ENCODE results near the gene MRPL46. TPM values are rescaled to one million over a fixed set of nuclear protein-coding genes. Genes with fewer than 3 reads are reported as not detected.

MRPL46 gene
- 13.8 and 16.7 TPM in 2 replicates for total RNA-seq (2012; rRNA removed)

GRCh38 chr15:88467073-88467934 is at the start of gene MRPL46, which contains the start of gene MRPS11:
TSS of gene MRPL46 (minus strand) at chr15:88467388. CDS start at chr15:88467377, 11 bp downstream.
TSS of gene MRPS11 (plus strand) at chr15:88467708. CDS start at chr15:88467718, 10 bp downstream.
- Histone ChIP-seq H3K9ac (ENCODE audit: low read depth, low read length) (peak within 1 kb of the TSS; percentile 93), H3K4me3 (ENCODE audit: low read length) (peak within 1 kb of the TSS; percentile 89), H3K9me3 (replicated peaks; ENCODE audit: low read length) (no peaks in the 10 kb centered on the region), H3K36me3 (ENCODE audit: insufficient read depth, low read length) (peaks cover 25% of the 10 kb centered on the region), H3K4me2 (ENCODE audit: low read length) (peak within 1 kb of the TSS; percentile 84), H3K4me1 (ENCODE audit: control insufficient read depth, insufficient read depth, low read length) (peaks cover 19% of the 10 kb centered on the region), H3K27me3 (ENCODE audit: control insufficient read depth, insufficient read depth, low read length) (no peaks in the 10 kb centered on the region)

- no peaks in the 10 kb centered on the region for H3K9me3 ChIP-seq (replicated peaks; ENCODE audit: low read length)
- no peak overlapping the region for H3K9ac ChIP-seq (ENCODE audit: low read depth, low read length)
- no peak overlapping the region for H3K4me3 ChIP-seq (ENCODE audit: low read length)
- H3K36me3 ChIP-seq (ENCODE audit: insufficient read depth, low read length) = peaks cover 10% of the 10 kb centered on the region
- no peaks in the 10 kb centered on the region for H3K27me3 ChIP-seq (ENCODE audit: control insufficient read depth, insufficient read depth, low read length)
- H3K4me1 ChIP-seq (ENCODE audit: control insufficient read depth, insufficient read depth, low read length) = no peaks in the 10 kb centered on the region
- H3K4me2 ChIP-seq (ENCODE audit: low read length) = no peak overlapping the region
These were observed 46.0 kb upstream of the MRPL46 start for GRCh38 chr15:88513195-88513594.

GRCh38 chr15:88512601-88513000 is 45.4 kb upstream of the MRPL46 start:
- no peak overlapping the region for H3K4me2 ChIP-seq (ENCODE audit: low read length)
- no peaks in the 10 kb centered on the region for H3K4me1 ChIP-seq (ENCODE audit: control insufficient read depth, insufficient read depth, low read length)
- no peaks in the 10 kb centered on the region for H3K27me3 ChIP-seq (ENCODE audit: control insufficient read depth, insufficient read depth, low read length)
- H3K9me3 ChIP-seq (replicated peaks; ENCODE audit: low read length) = no peaks in the 10 kb centered on the region
- peaks cover 11% of the 10 kb centered on the region for H3K36me3 ChIP-seq (ENCODE audit: insufficient read depth, low read length)
- no peak overlapping the region for H3K9ac ChIP-seq (ENCODE audit: low read depth, low read length)
- no peak overlapping the region for H3K4me3 ChIP-seq (ENCODE audit: low read length)

GRCh38 chr15:88512078-88512477 is 44.9 kb upstream of the MRPL46 start:
- Histone ChIP-seq H3K4me3 (ENCODE audit: low read length) (no peak overlapping the region), H3K9me3 (replicated peaks; ENCODE audit: low read length) (no peaks in the 10 kb centered on the region), H3K27me3 (ENCODE audit: control insufficient read depth, insufficient read depth, low read length) (no peaks in the 10 kb centered on the region), H3K4me1 (ENCODE audit: control insufficient read depth, insufficient read depth, low read length) (no peaks in the 10 kb centered on the region), H3K9ac (ENCODE audit: low read depth, low read length) (no peak overlapping the region), H3K36me3 (ENCODE audit: insufficient read depth, low read length) (peaks cover 15% of the 10 kb centered on the region), H3K4me2 (ENCODE audit: low read length) (no peak overlapping the region)

GRCh38 chr15:88511161-88511560 is 44.0 kb upstream of the MRPL46 start:
- Histone ChIP-seq H3K4me2 (ENCODE audit: low read length) (no peak overlapping the region), H3K36me3 (ENCODE audit: insufficient read depth, low read length) (peaks cover 15% of the 10 kb centered on the region), H3K4me1 (ENCODE audit: control insufficient read depth, insufficient read depth, low read length) (no peaks in the 10 kb centered on the region), H3K9ac (ENCODE audit: low read depth, low read length) (no peak overlapping the region), H3K4me3 (ENCODE audit: low read length) (no peak overlapping the region), H3K27me3 (ENCODE audit: control insufficient read depth, insufficient read depth, low read length) (no peaks in the 10 kb centered on the region), H3K9me3 (replicated peaks; ENCODE audit: low read length) (no peaks in the 10 kb centered on the region)

- H3K9ac ChIP-seq (ENCODE audit: low read depth, low read length) = no peak overlapping the region
- H3K27me3 ChIP-seq (ENCODE audit: control insufficient read depth, insufficient read depth, low read length) = no peaks in the 10 kb centered on the region
- H3K4me2 ChIP-seq (ENCODE audit: low read length) = no peak overlapping the region
- H3K9me3 ChIP-seq (replicated peaks; ENCODE audit: low read length) = no peaks in the 10 kb centered on the region
- peaks cover 20% of the 10 kb centered on the region for H3K36me3 ChIP-seq (ENCODE audit: insufficient read depth, low read length)
- no peaks in the 10 kb centered on the region for H3K4me1 ChIP-seq (ENCODE audit: control insufficient read depth, insufficient read depth, low read length)
- no peak overlapping the region for H3K4me3 ChIP-seq (ENCODE audit: low read length)
These were observed 42.8 kb upstream of the MRPL46 start for GRCh38 chr15:88509964-88510363.

GRCh38 chr15:88509321-88509720 is 42.1 kb upstream of the MRPL46 start:
- H3K27me3 ChIP-seq (ENCODE audit: control insufficient read depth, insufficient read depth, low read length) = no peaks in the 10 kb centered on the region
- H3K4me2 ChIP-seq (ENCODE audit: low read length) = no peak overlapping the region
- no peak overlapping the region for H3K4me3 ChIP-seq (ENCODE audit: low read length)
- no peaks in the 10 kb centered on the region for H3K9me3 ChIP-seq (replicated peaks; ENCODE audit: low read length)
- peaks cover 20% of the 10 kb centered on the region for H3K36me3 ChIP-seq (ENCODE audit: insufficient read depth, low read length)
- H3K9ac ChIP-seq (ENCODE audit: low read depth, low read length) = no peak overlapping the region
- H3K4me1 ChIP-seq (ENCODE audit: control insufficient read depth, insufficient read depth, low read length) = no peaks in the 10 kb centered on the region

GRCh38 chr15:88506628-88507027 is 39.4 kb upstream of the MRPL46 start:
- Histone ChIP-seq H3K27me3 (ENCODE audit: control insufficient read depth, insufficient read depth, low read length) (no peaks in the 10 kb centered on the region), H3K4me2 (ENCODE audit: low read length) (no peak overlapping the region), H3K36me3 (ENCODE audit: insufficient read depth, low read length) (peaks cover 10% of the 10 kb centered on the region), H3K4me3 (ENCODE audit: low read length) (no peak overlapping the region), H3K9ac (ENCODE audit: low read depth, low read length) (no peak overlapping the region), H3K4me1 (ENCODE audit: control insufficient read depth, insufficient read depth, low read length) (no peaks in the 10 kb centered on the region), H3K9me3 (replicated peaks; ENCODE audit: low read length) (no peaks in the 10 kb centered on the region)

- peaks cover 10% of the 10 kb centered on the region for H3K36me3 ChIP-seq (ENCODE audit: insufficient read depth, low read length)
- H3K4me2 ChIP-seq (ENCODE audit: low read length) = no peak overlapping the region
- no peak overlapping the region for H3K4me3 ChIP-seq (ENCODE audit: low read length)
- no peaks in the 10 kb centered on the region for H3K4me1 ChIP-seq (ENCODE audit: control insufficient read depth, insufficient read depth, low read length)
- no peak overlapping the region for H3K9ac ChIP-seq (ENCODE audit: low read depth, low read length)
- H3K9me3 ChIP-seq (replicated peaks; ENCODE audit: low read length) = no peaks in the 10 kb centered on the region
- no peaks in the 10 kb centered on the region for H3K27me3 ChIP-seq (ENCODE audit: control insufficient read depth, insufficient read depth, low read length)
These were observed 38.5 kb upstream of the MRPL46 start for GRCh38 chr15:88505721-88506120.

- Histone ChIP-seq H3K27me3 (ENCODE audit: control insufficient read depth, insufficient read depth, low read length) (no peaks in the 10 kb centered on the region), H3K4me1 (ENCODE audit: control insufficient read depth, insufficient read depth, low read length) (no peaks in the 10 kb centered on the region), H3K4me2 (ENCODE audit: low read length) (no peak overlapping the region), H3K4me3 (ENCODE audit: low read length) (no peak overlapping the region), H3K9me3 (replicated peaks; ENCODE audit: low read length) (no peaks in the 10 kb centered on the region), H3K36me3 (ENCODE audit: insufficient read depth, low read length) (peaks cover 10% of the 10 kb centered on the region), H3K9ac (ENCODE audit: low read depth, low read length) (no peak overlapping the region)
These were observed 37.3 kb upstream of the MRPL46 start for GRCh38 chr15:88504445-88504844.

- Histone ChIP-seq H3K4me1 (ENCODE audit: control insufficient read depth, insufficient read depth, low read length) (no peaks in the 10 kb centered on the region), H3K4me3 (ENCODE audit: low read length) (no peak overlapping the region), H3K4me2 (ENCODE audit: low read length) (no peak overlapping the region), H3K9ac (ENCODE audit: low read depth, low read length) (no peak overlapping the region), H3K27me3 (ENCODE audit: control insufficient read depth, insufficient read depth, low read length) (no peaks in the 10 kb centered on the region), H3K36me3 (ENCODE audit: insufficient read depth, low read length) (no peaks in the 10 kb centered on the region), H3K9me3 (replicated peaks; ENCODE audit: low read length) (no peaks in the 10 kb centered on the region)
These were observed 31.8 kb upstream of the MRPL46 start for GRCh38 chr15:88498996-88499395.
